KMS-11 (cell line): ENCODE data around the gene UAP1.

Experiments used
- H2AFZ ChIP-seq: fragments of 200-600 bp; sonication (generic); 2 replicates; pipeline ENCODE4 v1.6.1; 2016; ENCODE audit warnings: antibody characterized with exemption, mixed run types, low read depth
- H3K27ac ChIP-seq: fragments of 200-600 bp; sonication (generic); 2 replicates; pipeline ENCODE4 v1.6.1; 2016; ENCODE audit warnings: mild to moderate bottlenecking, mixed run types
- H3K27me3 ChIP-seq: fragments of 200-600 bp; sonication (generic); 2 replicates; pipeline ENCODE4 v1.6.1; 2017; ENCODE audit warnings: mild to moderate bottlenecking, low read depth, mixed run types, moderate library complexity; ENCODE audit not compliant: insufficient read depth
- H3K36me3 ChIP-seq: fragments of 200-600 bp; sonication (generic); 2 replicates; pipeline ENCODE4 v1.6.1; 2017; ENCODE audit warnings: mild to moderate bottlenecking, mixed run types; ENCODE audit not compliant: insufficient read depth
- H3K4me1 ChIP-seq: fragments of 200-600 bp; sonication (generic); 2 replicates; pipeline ENCODE4 v1.6.1; 2016; ENCODE audit warnings: mild to moderate bottlenecking, low read depth, mixed run types; ENCODE audit not compliant: poor library complexity, severe bottlenecking
- H3K4me2 ChIP-seq: fragments of 200-600 bp; sonication (generic); 2 replicates; pipeline ENCODE4 v1.7.0; 2016; ENCODE audit warnings: mild to moderate bottlenecking, mixed run types
- H3K4me3 ChIP-seq: fragments of 200-600 bp; sonication (generic); IDR thresholded peaks from 2 replicates; pipeline ENCODE4 v1.6.1; 2017; ENCODE audit warnings: low read depth, low read length, mixed read lengths; ENCODE audit not compliant: insufficient read depth
- H3K79me2 ChIP-seq: fragments of 200-600 bp; sonication (generic); 2 replicates; pipeline ENCODE4 v1.6.1; 2016; ENCODE audit warnings: low read depth, mixed run types; ENCODE audit not compliant: insufficient read depth
- H3K9ac ChIP-seq: fragments of 200-600 bp; sonication (generic); 2 replicates; pipeline ENCODE4 v1.6.1; 2016; ENCODE audit warnings: mild to moderate bottlenecking, mixed run types
- H4K20me1 ChIP-seq: fragments of 200-600 bp; sonication (generic); 2 replicates; pipeline ENCODE4 v1.6.1; 2016; ENCODE audit warnings: mild to moderate bottlenecking, mixed run types; ENCODE audit not compliant: insufficient read depth
- TF ChIP-seq, protein P1 (sequence below): fragments of 200-600 bp; sonication (generic); conservative IDR thresholded peaks from 2 replicates; pipeline ENCODE4 v1.6.1; 2017; ENCODE audit warnings: low read depth, mild to moderate bottlenecking, antibody characterized with exemption, low read length, moderate library complexity, mixed read lengths

Gene UAP1

DNA sequence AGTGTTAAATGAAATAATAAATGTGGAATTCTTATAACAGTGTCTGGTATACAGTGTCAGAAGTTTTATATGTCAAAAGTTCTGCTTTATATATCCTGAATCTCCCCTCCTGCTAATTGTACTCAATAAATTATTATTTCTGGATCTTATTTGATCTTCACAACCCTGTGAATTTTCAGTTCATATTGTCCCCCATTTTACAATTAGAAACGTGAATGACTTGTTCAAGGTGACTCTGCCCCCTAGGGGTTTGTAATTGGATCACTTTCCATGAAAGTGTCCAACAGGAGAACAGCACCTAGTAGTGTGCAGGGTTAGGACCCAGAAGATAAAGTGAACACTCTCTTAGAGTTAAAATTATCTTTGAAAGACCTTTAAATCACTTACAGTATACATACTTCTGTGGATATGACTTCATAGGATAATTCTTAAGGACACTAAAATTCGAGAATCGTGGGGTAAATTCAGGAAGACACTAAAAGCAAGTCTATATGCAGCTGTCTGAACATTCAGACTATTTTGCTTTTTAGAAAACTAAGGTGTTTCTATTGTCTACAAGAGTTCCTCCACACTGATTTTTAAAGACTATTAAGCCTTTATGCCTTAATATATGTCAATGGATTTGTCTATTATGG lies 66.3 kb downstream of the UAP1 start:
- peak overlapping the region; percentile 66 for H2AFZ ChIP-seq

DNA sequence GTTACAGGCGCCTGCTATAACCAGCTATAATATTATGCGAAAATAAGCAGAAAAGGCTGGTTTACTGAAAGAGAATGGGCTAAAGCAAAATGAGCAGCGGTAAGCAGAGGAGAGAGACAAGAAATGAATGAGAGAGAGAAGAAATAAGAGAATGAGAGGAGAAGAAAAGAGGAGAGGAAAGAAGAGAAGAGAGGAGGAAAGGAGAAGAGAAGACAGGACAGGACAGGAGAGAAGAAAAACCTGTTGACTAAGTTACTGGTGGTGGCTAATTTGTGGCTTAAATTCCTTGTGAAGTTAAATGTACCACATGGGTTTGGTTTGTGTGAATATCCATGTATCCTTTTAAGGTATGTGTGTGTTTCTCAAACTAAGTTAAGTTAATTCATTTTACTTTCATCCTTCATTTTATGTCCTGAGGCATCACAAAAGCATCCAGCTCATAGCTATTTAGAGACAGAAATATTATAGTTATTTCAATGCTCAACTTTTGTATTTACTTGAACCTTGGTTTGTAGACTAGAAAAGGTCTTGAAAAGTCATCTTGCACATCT lies 67.6 kb downstream of the UAP1 start:
- Histone ChIP-seq H3K27me3 (no peaks in the 10 kb centered on the region), H4K20me1 (no peaks in the 10 kb centered on the region), H3K79me2 (no peaks in the 10 kb centered on the region), H3K9ac (no peak overlapping the region), H3K4me3 (no peak overlapping the region), H3K4me1 (peaks cover 77% of the 10 kb centered on the region), H3K36me3 (no peaks in the 10 kb centered on the region), H2AFZ (no peak overlapping the region), H3K27ac (no peak overlapping the region), H3K4me2 (no peak overlapping the region)
- TF ChIP-seq, protein P1, sequence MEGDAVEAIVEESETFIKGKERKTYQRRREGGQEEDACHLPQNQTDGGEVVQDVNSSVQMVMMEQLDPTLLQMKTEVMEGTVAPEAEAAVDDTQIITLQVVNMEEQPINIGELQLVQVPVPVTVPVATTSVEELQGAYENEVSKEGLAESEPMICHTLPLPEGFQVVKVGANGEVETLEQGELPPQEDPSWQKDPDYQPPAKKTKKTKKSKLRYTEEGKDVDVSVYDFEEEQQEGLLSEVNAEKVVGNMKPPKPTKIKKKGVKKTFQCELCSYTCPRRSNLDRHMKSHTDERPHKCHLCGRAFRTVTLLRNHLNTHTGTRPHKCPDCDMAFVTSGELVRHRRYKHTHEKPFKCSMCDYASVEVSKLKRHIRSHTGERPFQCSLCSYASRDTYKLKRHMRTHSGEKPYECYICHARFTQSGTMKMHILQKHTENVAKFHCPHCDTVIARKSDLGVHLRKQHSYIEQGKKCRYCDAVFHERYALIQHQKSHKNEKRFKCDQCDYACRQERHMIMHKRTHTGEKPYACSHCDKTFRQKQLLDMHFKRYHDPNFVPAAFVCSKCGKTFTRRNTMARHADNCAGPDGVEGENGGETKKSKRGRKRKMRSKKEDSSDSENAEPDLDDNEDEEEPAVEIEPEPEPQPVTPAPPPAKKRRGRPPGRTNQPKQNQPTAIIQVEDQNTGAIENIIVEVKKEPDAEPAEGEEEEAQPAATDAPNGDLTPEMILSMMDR = no peak

More for the DNA sequence above, 66.3 kb downstream of the UAP1 start:
- Histone ChIP-seq H3K27me3 (no peaks in the 10 kb centered on the region), H3K4me2 (peak overlapping the region; percentile 90; the same call in 1 of the 2 replicates), H3K79me2 (no peaks in the 10 kb centered on the region), H3K9ac (peak overlapping the region; percentile 61; the same call in 1 of the 2 replicates), H3K36me3 (no peaks in the 10 kb centered on the region), H3K4me1 (peaks cover 64% of the 10 kb centered on the region), H4K20me1 (no peaks in the 10 kb centered on the region), H3K4me3 (no peak overlapping the region), H3K27ac (no peak overlapping the region; the same call in 1 of the 2 replicates)
- TF ChIP-seq, protein P1 = peak; percentile 96

DNA sequence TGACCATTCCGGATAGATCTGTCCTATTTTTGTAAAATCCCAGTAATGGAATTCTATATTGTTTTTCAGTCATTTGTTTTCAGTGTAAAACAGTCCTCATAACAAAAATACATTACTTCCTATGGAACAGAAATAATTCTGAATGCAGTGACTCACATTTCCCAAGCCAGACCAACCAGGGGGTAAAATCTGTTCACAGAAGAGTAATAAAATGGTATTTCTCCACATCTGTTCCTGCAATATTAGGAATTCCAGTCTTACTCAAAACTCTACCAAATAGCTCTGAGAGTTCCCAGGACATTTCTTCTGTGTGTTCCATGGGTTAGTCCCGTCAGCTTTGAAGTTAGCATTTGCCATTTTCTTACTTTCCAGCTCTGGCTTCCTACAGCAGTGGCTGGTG lies 68.1 kb downstream of the UAP1 start:
- TF ChIP-seq, protein P1 = no peak
- H3K79me2 ChIP-seq = no peaks in the 10 kb centered on the region
- no peak overlapping the region for H3K9ac ChIP-seq
- H3K4me2 ChIP-seq = no peak overlapping the region
- peaks cover 80% of the 10 kb centered on the region for H3K4me1 ChIP-seq
- no peak overlapping the region for H2AFZ ChIP-seq
- no peaks in the 10 kb centered on the region for H4K20me1 ChIP-seq
- no peak overlapping the region for H3K4me3 ChIP-seq
- peak overlapping the region; percentile 40; the same call in 1 of the 2 replicates for H3K27ac ChIP-seq
- H3K36me3 ChIP-seq = no peaks in the 10 kb centered on the region
- no peaks in the 10 kb centered on the region for H3K27me3 ChIP-seq

DNA sequence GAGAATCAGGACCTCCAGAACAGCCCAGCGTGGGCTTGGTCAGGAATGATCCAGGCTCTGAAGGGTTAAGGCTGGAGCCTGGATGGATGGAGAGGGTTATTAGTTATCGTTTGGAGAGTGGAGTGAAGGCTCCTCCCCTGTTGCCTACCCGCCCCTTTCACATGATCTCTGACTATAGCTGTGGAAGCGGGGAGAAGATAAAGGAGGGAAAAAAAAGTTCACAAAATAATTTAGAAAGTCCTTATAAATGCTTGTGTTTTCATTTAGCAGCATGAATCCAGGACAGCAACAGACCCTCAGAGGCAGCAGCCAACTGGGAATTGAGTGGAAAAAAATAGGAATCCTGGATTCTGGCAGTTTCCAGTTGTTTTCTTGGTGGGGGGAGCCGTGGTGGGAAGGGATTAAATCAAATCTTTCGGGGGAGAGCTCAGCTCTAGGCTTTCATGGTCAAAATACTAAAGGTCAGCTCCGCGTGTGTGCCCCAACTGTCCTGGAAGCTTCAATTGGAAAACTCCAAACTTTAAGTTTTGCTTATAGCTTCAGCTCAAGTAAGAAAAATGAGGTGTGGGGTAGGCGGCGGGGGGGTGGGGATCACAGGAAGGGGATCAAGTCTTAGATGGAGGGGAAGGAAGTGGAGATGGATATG lies 70.1 kb downstream of the UAP1 start:
- Histone ChIP-seq H4K20me1 (no peaks in the 10 kb centered on the region), H3K27me3 (no peaks in the 10 kb centered on the region), H3K4me2 (no peak overlapping the region), H3K36me3 (no peaks in the 10 kb centered on the region), H3K4me3 (no peak overlapping the region), H3K79me2 (no peaks in the 10 kb centered on the region), H2AFZ (no peak overlapping the region), H3K27ac (peak overlapping the region; percentile 40; the same call in 1 of the 2 replicates), H3K4me1 (peaks cover 65% of the 10 kb centered on the region), H3K9ac (no peak overlapping the region)
- TF ChIP-seq, protein P1 = no peak
